HFFc6 (cell line): Measurements from ENCODE around the gene UBTD1. TPM values are rescaled to one million over a fixed set of nuclear protein-coding genes. Genes with fewer than 3 reads are reported as not detected.

Experiments used
- DNase-seq: peaks from one replicate; pipeline ENCODE4 v3.0.0-alpha.2; 2018
- H3K27ac Mint-ChIP-seq: 2 replicates; pipeline ENCODE4 v1.8.0; 2020; ENCODE audit warnings: mild to moderate bottlenecking, mixed read lengths
- H3K27me3 Mint-ChIP-seq: 2 replicates; pipeline ENCODE4 v1.8.0; 2021; ENCODE audit warnings: mild to moderate bottlenecking, moderate library complexity, mixed read lengths; ENCODE audit not compliant: insufficient read depth
- H3K36me3 Mint-ChIP-seq: 2 replicates; pipeline ENCODE4 v1.8.0; 2021; ENCODE audit warnings: low read depth, mixed read lengths
- H3K4me1 Mint-ChIP-seq: 2 replicates; pipeline ENCODE4 v1.8.0; 2020; ENCODE audit warnings: low read depth, mixed read lengths
- H3K4me3 Mint-ChIP-seq: 2 replicates; pipeline ENCODE4 v1.8.0; 2020; ENCODE audit warnings: mild to moderate bottlenecking, moderate library complexity, mixed read lengths
- H3K9me3 Mint-ChIP-seq: 2 replicates; pipeline ENCODE4 v1.8.0; 2020; ENCODE audit warnings: mild to moderate bottlenecking, mixed read lengths
- CTCF ChIP-seq: fragments of 200-600 bp; sonication (generic); IDR thresholded peaks from 2 replicates; pipeline ENCODE4 v1.5.0; 2021; ENCODE audit warnings: antibody characterized with exemption, mild to moderate bottlenecking
- total RNA-seq, 6 experiments: library from RNA; stranded (reverse); fragmentation: NEBNext Ultra II Directional; extraction: Animal tissue kit (Norgen Biotek cat#: 25700); gene quantifications; 2 replicates in 1 of 6; 3 replicates in 5 of 6; pipeline ENCODE4 v1.2.3, GENCODE V29; 2021

The UBTD1 gene
- total RNA-seq, 6 experiments from 2014 or later, result 31.3 to 42.1 (median 34.8) TPM

- H3K27me3 Mint-ChIP-seq, result peaks cover 6% of the 10 kb centered on the region
- TF ChIP-seq CTCF, result no peak
- no peak overlapping the region for H3K27ac Mint-ChIP-seq
- H3K4me1 Mint-ChIP-seq, result peaks cover 27% of the 10 kb centered on the region
- H3K36me3 Mint-ChIP-seq, result no peaks in the 10 kb centered on the region
- DNase-seq, result no peak
- no peaks in the 10 kb centered on the region for H3K9me3 Mint-ChIP-seq
- H3K4me3 Mint-ChIP-seq, result no peak overlapping the region
These were observed 101.9 kb downstream of the UBTD1 start for GRCh38 chr10:97600616-97601015.

GRCh38 chr10:97601268-97602215 is 102.8 kb downstream of the UBTD1 start:
- H3K9me3 Mint-ChIP-seq, result no peaks in the 10 kb centered on the region
- H3K27ac Mint-ChIP-seq, result no peak overlapping the region
- TF ChIP-seq CTCF, result no peak
- peaks cover 6% of the 10 kb centered on the region for H3K27me3 Mint-ChIP-seq
- H3K4me3 Mint-ChIP-seq, result no peak overlapping the region
- no peak for DNase-seq
- H3K36me3 Mint-ChIP-seq, result no peaks in the 10 kb centered on the region
- H3K4me1 Mint-ChIP-seq, result peaks cover 17% of the 10 kb centered on the region

GRCh38 chr10:97607095-97607636 is 108.4 kb downstream of the UBTD1 start:
- Mint-ChIP-seq H3K27ac (no peak overlapping the region), H3K4me1 (no peaks in the 10 kb centered on the region), H3K4me3 (no peak overlapping the region), H3K27me3 (peaks cover 3% of the 10 kb centered on the region; the same call in 1 of the 2 replicates), H3K36me3 (no peaks in the 10 kb centered on the region), H3K9me3 (no peaks in the 10 kb centered on the region)
- no peak for TF ChIP-seq CTCF
- no peak for DNase-seq

- H3K27me3 Mint-ChIP-seq, result peaks cover 3% of the 10 kb centered on the region; the same call in 1 of the 2 replicates
- no peak overlapping the region for H3K4me3 Mint-ChIP-seq
- TF ChIP-seq CTCF, result no peak
- no peaks in the 10 kb centered on the region for H3K36me3 Mint-ChIP-seq
- no peaks in the 10 kb centered on the region for H3K9me3 Mint-ChIP-seq
- no peaks in the 10 kb centered on the region for H3K4me1 Mint-ChIP-seq
- H3K27ac Mint-ChIP-seq, result no peak overlapping the region
- no peak for DNase-seq
These were observed 110.4 kb downstream of the UBTD1 start for GRCh38 chr10:97608991-97609561.

- Mint-ChIP-seq H3K27ac (no peak overlapping the region), H3K9me3 (no peaks in the 10 kb centered on the region), H3K27me3 (no peaks in the 10 kb centered on the region), H3K4me3 (no peak overlapping the region), H3K36me3 (no peaks in the 10 kb centered on the region), H3K4me1 (no peaks in the 10 kb centered on the region)
- TF ChIP-seq CTCF, result no peak
- no peak for DNase-seq
These were observed 112.7 kb downstream of the UBTD1 start for GRCh38 chr10:97611473-97611872.
